Measurements from ENCODE around the gene NDUFA13.

The NDUFA13 gene

GRCh38 chr19:19489804-19490204 lies 26.2 kb upstream of the NDUFA13 start:
- no peak for DNase-seq (ENCODE audit: low read depth)

GRCh38 chr19:19490214-19490968 lies 25.6 kb upstream of the NDUFA13 start:
- peak; percentile 68 for DNase-seq (ENCODE audit: low read depth)

- no peak for DNase-seq (ENCODE audit: low read depth)
Measured at GRCh38 chr19:19491321-19492025, 24.6 kb upstream of the NDUFA13 start.

GRCh38 chr19:19492026-19492610 lies 23.9 kb upstream of the NDUFA13 start:
- no peak for DNase-seq (ENCODE audit: low read depth)

GRCh38 chr19:19493841-19494546 lies 22.0 kb upstream of the NDUFA13 start:
- no peak for DNase-seq (ENCODE audit: low read depth)

- no peak for DNase-seq (ENCODE audit: low read depth)
Measured at GRCh38 chr19:19495614-19496603, 20.1 kb upstream of the NDUFA13 start.

GRCh38 chr19:19498255-19498991 lies 17.6 kb upstream of the NDUFA13 start:
- no peak for DNase-seq (ENCODE audit: low read depth)

- no peak for DNase-seq (ENCODE audit: low read depth)
Measured at GRCh38 chr19:19499272-19499995, 16.6 kb upstream of the NDUFA13 start.

- DNase-seq (ENCODE audit: low read depth), result no peak
Measured at GRCh38 chr19:19500975-19501644, 14.9 kb upstream of the NDUFA13 start.

- DNase-seq (ENCODE audit: low read depth), result no peak
Measured at GRCh38 chr19:19501798-19502197, 14.2 kb upstream of the NDUFA13 start.

- no peak for DNase-seq (ENCODE audit: low read depth)
Measured at GRCh38 chr19:19502281-19502680, 13.7 kb upstream of the NDUFA13 start.

GRCh38 chr19:19502808-19503602 lies 13.0 kb upstream of the NDUFA13 start:
- DNase-seq (ENCODE audit: low read depth), result no peak

- DNase-seq (ENCODE audit: low read depth), result no peak
Measured at GRCh38 chr19:19504754-19505668, 11.0 kb upstream of the NDUFA13 start.

- DNase-seq (ENCODE audit: low read depth), result no peak
Measured at GRCh38 chr19:19505669-19506326, 10.2 kb upstream of the NDUFA13 start.

- no peak for DNase-seq (ENCODE audit: low read depth)
Measured at GRCh38 chr19:19506592-19506991, 9.4 kb upstream of the NDUFA13 start.

GRCh38 chr19:19507354-19507753 lies 8.7 kb upstream of the NDUFA13 start:
- no peak for DNase-seq (ENCODE audit: low read depth)

GRCh38 chr19:19508217-19508616 lies 7.8 kb upstream of the NDUFA13 start:
- DNase-seq (ENCODE audit: low read depth), result no peak

Measured in GM04504 (cell line).